Cortex of kidney (tissue), 1 donor: Measurements from ENCODE around the gene GPC1.

ENCODE experiments used
- DNase-seq: peaks from one replicate; lab custom pipeline; 2025; lab: John Stamatoyannopoulos, UW

GPC1 gene

DNA sequence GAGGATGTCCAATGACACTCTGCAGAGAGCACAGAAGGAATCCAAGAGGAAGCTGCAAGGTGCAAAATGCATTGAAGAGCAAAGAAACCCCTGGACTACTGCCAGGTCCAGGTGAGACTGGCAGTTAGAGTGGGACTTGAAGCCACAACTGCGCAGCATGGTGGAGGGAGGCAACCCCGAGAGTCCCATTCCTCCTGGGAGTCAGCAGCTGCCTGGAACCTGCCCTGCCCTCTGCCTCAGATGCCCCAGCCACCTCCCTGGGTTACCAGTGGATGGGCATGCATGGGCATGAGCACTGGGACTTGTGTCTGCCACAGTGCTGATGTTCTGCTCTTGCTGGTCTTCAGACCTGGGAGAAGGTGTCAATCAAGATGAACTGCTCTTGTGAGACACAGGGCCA, 79.2 kb downstream of the GPC1 start:
- no peak for DNase-seq

DNA sequence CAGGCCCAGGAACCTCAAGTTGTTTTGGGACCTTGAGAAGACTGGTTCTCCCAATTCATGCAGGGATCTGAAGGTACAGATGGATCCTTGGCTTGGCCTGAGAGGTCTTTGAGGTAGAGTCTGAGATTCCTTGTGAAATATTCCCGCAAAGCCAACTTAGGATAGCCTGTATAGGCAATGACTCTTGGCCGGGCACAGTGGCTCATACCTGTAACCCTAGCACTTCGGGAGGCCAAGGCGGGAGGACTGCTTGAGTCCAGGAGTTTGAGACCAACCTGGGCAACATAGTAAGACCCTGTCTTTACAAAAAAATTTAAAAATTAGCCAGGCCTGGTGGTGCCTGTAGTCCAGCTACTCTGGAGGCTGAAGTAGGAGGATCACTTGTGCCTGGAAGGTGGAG, 81.9 kb downstream of the GPC1 start:
- DNase-seq: no peak
